ENCODE measurements around the gene GHSR.

DNA sequence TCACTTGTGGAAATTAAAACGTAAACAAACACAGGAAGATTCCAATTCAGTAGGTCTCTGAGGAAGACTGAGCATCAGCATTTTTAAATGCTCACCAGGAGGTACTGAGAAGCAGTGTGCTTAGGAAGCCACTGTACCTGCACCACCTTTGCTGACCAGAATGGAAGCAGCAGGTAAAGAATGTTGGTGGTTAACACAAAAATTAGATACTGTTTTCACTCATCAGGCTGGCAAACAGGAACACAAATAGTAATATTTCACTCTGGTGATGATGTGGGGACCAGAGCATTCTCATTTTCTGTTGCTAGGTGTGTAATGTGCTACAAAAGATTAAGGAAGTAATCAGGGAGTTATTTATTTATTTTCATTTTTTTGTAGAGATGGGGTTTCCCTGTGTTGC is 29.9 kb upstream of the GHSR start:
- TF ChIP-seq CTCF (IDR thresholded peaks at IDR 0.05) (no peak), NRF1 (IDR thresholded peaks at IDR 0.05; ENCODE audit: low read depth, low read length) (no peak), EZH2phosphoT487 (IDR thresholded peaks at IDR 0.05; ENCODE audit: borderline replicate concordance, low read depth) (no peak), TAF1 (IDR thresholded peaks at IDR 0.05; ENCODE audit: borderline replicate concordance, low read depth, low read length) (no peak), ELF1 (IDR thresholded peaks at IDR 0.05) (no peak)
- TF ChIP-seq, protein P1, sequence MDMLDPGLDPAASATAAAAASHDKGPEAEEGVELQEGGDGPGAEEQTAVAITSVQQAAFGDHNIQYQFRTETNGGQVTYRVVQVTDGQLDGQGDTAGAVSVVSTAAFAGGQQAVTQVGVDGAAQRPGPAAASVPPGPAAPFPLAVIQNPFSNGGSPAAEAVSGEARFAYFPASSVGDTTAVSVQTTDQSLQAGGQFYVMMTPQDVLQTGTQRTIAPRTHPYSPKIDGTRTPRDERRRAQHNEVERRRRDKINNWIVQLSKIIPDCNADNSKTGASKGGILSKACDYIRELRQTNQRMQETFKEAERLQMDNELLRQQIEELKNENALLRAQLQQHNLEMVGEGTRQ (IDR thresholded peaks at IDR 0.05; ENCODE audit: borderline replicate concordance, low read depth, low read length) = no peak

Data from SK-N-SH (cell line).